Measurements from ENCODE around the gene TWF2.

The TWF2 gene

GRCh38 chr3:52202384-52203077, 36.4 kb downstream of the TWF2 start:
- DNase-seq (ENCODE audit: low read depth in 3 of 3): no peak

GRCh38 chr3:52200981-52201679, 37.8 kb downstream of the TWF2 start:
- DNase-seq (ENCODE audit: low read depth in 3 of 3): no peak

- DNase-seq (ENCODE audit: low read depth in 3 of 3): no peak
These were observed 40.0 kb downstream of the TWF2 start for GRCh38 chr3:52198643-52199608.

GRCh38 chr3:52197842-52198625, 40.9 kb downstream of the TWF2 start, which contains the start of gene ALAS1:
Gene ALAS1 (plus strand): TSS chr3:52198160. CDS start chr3:52199242, 1,082 bp downstream.
- peak; percentile 86 to 93 (median 89) for DNase-seq (ENCODE audit: low read depth in 3 of 3)

- no peak for DNase-seq (ENCODE audit: low read depth in 3 of 3)
These were observed 41.5 kb downstream of the TWF2 start for GRCh38 chr3:52197499-52197841.

GRCh38 chr3:52196977-52197376, 42.0 kb downstream of the TWF2 start:
- DNase-seq (ENCODE audit: low read depth in 3 of 3): no peak

- no peak for DNase-seq (ENCODE audit: low read depth in 3 of 3)
These were observed 43.1 kb downstream of the TWF2 start for GRCh38 chr3:52195823-52196331.

GRCh38 chr3:52195291-52195597, 43.7 kb downstream of the TWF2 start:
- DNase-seq (ENCODE audit: low read depth in 3 of 3): no peak

GRCh38 chr3:52194485-52195290, 44.3 kb downstream of the TWF2 start:
- DNase-seq (ENCODE audit: low read depth in 3 of 3): no peak

- DNase-seq (ENCODE audit: low read depth in 3 of 3): no peak
These were observed 45.9 kb downstream of the TWF2 start for GRCh38 chr3:52193065-52193464.

- no peak for DNase-seq (ENCODE audit: low read depth in 3 of 3)
These were observed 47.3 kb downstream of the TWF2 start for GRCh38 chr3:52191663-52192062.

GRCh38 chr3:52190294-52191074, 48.5 kb downstream of the TWF2 start:
- DNase-seq (ENCODE audit: low read depth in 3 of 3): no peak

- no peak for DNase-seq (ENCODE audit: low read depth in 3 of 3)
These were observed 50.4 kb downstream of the TWF2 start for GRCh38 chr3:52188556-52188955.

GRCh38 chr3:52186729-52187128, 52.2 kb downstream of the TWF2 start:
- no peak for DNase-seq (ENCODE audit: low read depth in 3 of 3)

GRCh38 chr3:52185837-52186236, 53.1 kb downstream of the TWF2 start:
- no peak for DNase-seq (ENCODE audit: low read depth in 3 of 3)

- DNase-seq (ENCODE audit: low read depth in 3 of 3): no peak
These were observed 53.6 kb downstream of the TWF2 start for GRCh38 chr3:52185311-52185710.

GRCh38 chr3:52184690-52185089, 54.3 kb downstream of the TWF2 start:
- no peak for DNase-seq (ENCODE audit: low read depth in 3 of 3)

- no peak for DNase-seq (ENCODE audit: low read depth in 3 of 3)
These were observed 55.0 kb downstream of the TWF2 start for GRCh38 chr3:52183786-52184445.

- DNase-seq (ENCODE audit: low read depth in 3 of 3): no peak
These were observed 56.3 kb downstream of the TWF2 start for GRCh38 chr3:52182691-52183090.

All from stimulated activated CD4-positive, alpha-beta T cell treated with anti-CD3 and anti-CD28 coated beads, TNF-alpha, amount 100 ng/mL, for 24 hours (primary cell).